ENCODE results near the gene TRIO. TPM values are rescaled to one million over a fixed set of nuclear protein-coding genes. Genes with fewer than 3 reads are reported as not detected.

The TRIO gene
- polyA plus RNA-seq, 1 of the 3 experiments (the other 2 are of a cell fraction) = 229 TPM

DNA sequence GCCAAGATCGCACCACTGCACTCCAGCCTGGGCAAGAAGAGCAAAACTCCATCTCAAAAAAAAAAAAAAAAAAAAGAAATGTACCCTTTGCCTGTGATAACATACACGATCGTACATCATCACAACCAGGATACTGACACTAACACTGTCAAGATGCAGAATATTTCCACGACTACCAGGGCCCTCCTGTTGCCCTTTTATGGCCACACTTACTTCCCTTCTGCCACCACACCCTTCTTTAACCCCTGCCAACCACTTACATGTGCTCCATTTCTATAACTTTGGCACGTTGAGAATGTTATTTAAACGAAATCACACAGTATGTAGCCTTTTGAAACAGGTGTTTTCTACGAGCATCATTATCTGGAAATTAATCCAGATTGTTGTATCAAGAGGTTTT, 369.4 kb downstream of the TRIO start:
- no peak overlapping the region for H3K4me2 ChIP-seq
- peaks cover 14 to 23% of the 10 kb centered on the region in 2 experiments for H3K36me3 ChIP-seq (replicated peaks in 1 of 2; ENCODE audit: control insufficient read depth in 1 of 2, insufficient read depth in 2 of 2, low read length in 1 of 2)
- no peak overlapping the region for H3K9ac ChIP-seq
- H4K20me1 ChIP-seq (ENCODE audit: insufficient read depth) = peaks cover 27% of the 10 kb centered on the region
- no peaks in the 10 kb centered on the region for H3K9me3 ChIP-seq
- POLR2A ChIA-PET = no interaction called here
- DNase-seq = no peak
- WGBS (ENCODE audit: low lambda C conversion rate) = 71% methylated on average over 7 of the region's 7 CpGs
- TF ChIP-seq FOXJ3 (CRISPR knock-in tag; IDR thresholded peaks at IDR 0.05) = no peak
- no peak for TF ChIP-seq EP300 (IDR thresholded peaks at IDR 0.05; ENCODE audit: borderline replicate concordance in 1 of 2, low read depth in 1 of 2, low read length in 1 of 2)
- TF ChIP-seq YY1 (IDR thresholded peaks at IDR 0.05; ENCODE audit: low read depth) = no peak
- TF ChIP-seq MXI1 (IDR thresholded peaks at IDR 0.05; ENCODE audit: low read depth, low read length) = no peak
- TF ChIP-seq ELF1 (IDR thresholded peaks at IDR 0.05) = no peak
- TF ChIP-seq RAD21 (IDR thresholded peaks at IDR 0.05; ENCODE audit: low read length) = no peak
- no peak for TF ChIP-seq RXRA (IDR thresholded peaks at IDR 0.05; ENCODE audit: borderline replicate concordance, low read depth)
- no peak for TF ChIP-seq EZH2phosphoT487 (IDR thresholded peaks at IDR 0.05; ENCODE audit: borderline replicate concordance, low read depth)
- TF ChIP-seq RFX5 (IDR thresholded peaks at IDR 0.05; ENCODE audit: low read length) = no peak
- TF ChIP-seq, protein P1, sequence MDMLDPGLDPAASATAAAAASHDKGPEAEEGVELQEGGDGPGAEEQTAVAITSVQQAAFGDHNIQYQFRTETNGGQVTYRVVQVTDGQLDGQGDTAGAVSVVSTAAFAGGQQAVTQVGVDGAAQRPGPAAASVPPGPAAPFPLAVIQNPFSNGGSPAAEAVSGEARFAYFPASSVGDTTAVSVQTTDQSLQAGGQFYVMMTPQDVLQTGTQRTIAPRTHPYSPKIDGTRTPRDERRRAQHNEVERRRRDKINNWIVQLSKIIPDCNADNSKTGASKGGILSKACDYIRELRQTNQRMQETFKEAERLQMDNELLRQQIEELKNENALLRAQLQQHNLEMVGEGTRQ (IDR thresholded peaks at IDR 0.05; ENCODE audit: borderline replicate concordance, low read depth, low read length) = no peak
- no peak for TF ChIP-seq PBX3 (IDR thresholded peaks at IDR 0.05)
- no peak for TF ChIP-seq TAF1 (IDR thresholded peaks at IDR 0.05; ENCODE audit: borderline replicate concordance, low read depth, low read length)
- TF ChIP-seq GABPA (IDR thresholded peaks at IDR 0.05; ENCODE audit: low read depth) = no peak
- TF ChIP-seq CTCF (IDR thresholded peaks at IDR 0.05) = no peak
- no peak for TF ChIP-seq GATA2 (CRISPR knock-in tag; IDR thresholded peaks at IDR 0.05)
- TF ChIP-seq FOXM1 (IDR thresholded peaks at IDR 0.05; ENCODE audit: low read depth) = no peak
- TF ChIP-seq IRF3 (IDR thresholded peaks at IDR 0.05; ENCODE audit: low read depth, low read length) = no peak
- TF ChIP-seq FOSL2 (IDR thresholded peaks at IDR 0.05; ENCODE audit: borderline replicate concordance, low read depth) = no peak
- TF ChIP-seq NFIC (IDR thresholded peaks at IDR 0.05; ENCODE audit: borderline replicate concordance) = no peak
- no peak for TF ChIP-seq ZBTB33 (IDR thresholded peaks at IDR 0.05; ENCODE audit: borderline replicate concordance, low read depth)
- no peak overlapping the region for H2AFZ ChIP-seq (ENCODE audit: low read depth)
- no peaks in the 10 kb centered on the region for H3K79me2 ChIP-seq (ENCODE audit: insufficient read depth)
- CTCF ChIA-PET = no interaction called here
- no peak overlapping the region for H3K4me3 ChIP-seq (ENCODE audit: low read depth in 2 of 2, low read length in 1 of 2)
- peaks cover 44% of the 10 kb centered on the region for H3F3A ChIP-seq (replicated peaks; ENCODE audit: insufficient read depth)
- H3K9me2 ChIP-seq = no peaks in the 10 kb centered on the region
- H3K27ac ChIP-seq (ENCODE audit: low read depth in 2 of 2, low read length in 1 of 2) = no peak overlapping the region
- H3K4me1 ChIP-seq (ENCODE audit: control insufficient read depth in 1 of 2, insufficient read depth in 2 of 2, low read depth in 1 of 2, low read length in 1 of 2) = no peaks in the 10 kb centered on the region
- H3K27me3 ChIP-seq (ENCODE audit: insufficient read depth) = no peaks in the 10 kb centered on the region
